H9 (cell line): Measurements from ENCODE around the gene PPCDC. TPM values are rescaled to one million over a fixed set of nuclear protein-coding genes. Genes with fewer than 3 reads are reported as not detected.

Experiments used
- DNase-seq: peaks from one replicate; pipeline ENCODE4 v3.0.0-alpha.2; 2017
- H2AFZ ChIP-seq: one replicate; pipeline ENCODE4 v1.6.1; 2013; ENCODE audit warnings: mild to moderate bottlenecking, low read length, control low read depth, moderate library complexity
- H2AK5ac ChIP-seq: 2 replicates; pipeline ENCODE4 v1.6.1; 2013; ENCODE audit warnings: low read length, control low read depth, mixed read lengths; ENCODE audit not compliant: insufficient read length
- H2BK120ac ChIP-seq: one replicate; pipeline ENCODE4 v1.6.1; 2013; ENCODE audit warnings: low read depth, mild to moderate bottlenecking, low read length, control low read depth, inconsistent platforms; ENCODE audit not compliant: poor library complexity, severe bottlenecking
- H2BK12ac ChIP-seq: 2 replicates; pipeline ENCODE4 v1.6.1; 2013; ENCODE audit warnings: low read length, control low read depth, mixed read lengths, low read depth; ENCODE audit not compliant: insufficient read length
- H2BK15ac ChIP-seq: 2 replicates; pipeline ENCODE4 v1.6.1; 2013; ENCODE audit warnings: low read depth, low read length, control low read depth
- H2BK20ac ChIP-seq: one replicate; pipeline ENCODE4 v1.6.1; 2013; ENCODE audit warnings: low read depth, mild to moderate bottlenecking, low read length, control low read depth, inconsistent platforms; ENCODE audit not compliant: poor library complexity, severe bottlenecking
- H2BK5ac ChIP-seq: 2 replicates; pipeline ENCODE4 v1.6.1; 2013; ENCODE audit warnings: low read length, control low read depth, mixed read lengths; ENCODE audit not compliant: insufficient read length
- H3K14ac ChIP-seq: 2 replicates; pipeline ENCODE4 v1.6.1; 2013; ENCODE audit warnings: low read length, control low read depth; ENCODE audit not compliant: insufficient read depth
- H3K18ac ChIP-seq: 2 replicates; pipeline ENCODE4 v1.6.1; 2013; ENCODE audit warnings: low read depth, mild to moderate bottlenecking, mixed read lengths, low read length, control low read depth; ENCODE audit not compliant: insufficient read length
- H3K23ac ChIP-seq: 2 replicates; pipeline ENCODE4 v1.6.1; 2013; ENCODE audit warnings: low read length, control low read depth, mixed read lengths, low read depth; ENCODE audit not compliant: insufficient read length
- H3K23me2 ChIP-seq: 2 replicates; pipeline ENCODE4 v1.6.1; 2013; ENCODE audit warnings: low read depth, mild to moderate bottlenecking, mixed read lengths, low read length, control low read depth; ENCODE audit not compliant: insufficient read length, poor library complexity, severe bottlenecking
- H3K27ac ChIP-seq: 2 replicates; pipeline ENCODE4 v1.5.1; 2013; ENCODE audit warnings: low read length, control low read depth, mixed read lengths, low read depth; ENCODE audit not compliant: insufficient read length
- H3K27me3 ChIP-seq: 2 replicates; pipeline ENCODE4 v1.6.1; 2013; ENCODE audit warnings: low read length, control low read depth, inconsistent platforms; ENCODE audit not compliant: insufficient read depth
- H3K4ac ChIP-seq: 2 replicates; pipeline ENCODE4 v1.6.1; 2013; ENCODE audit warnings: low read depth, mild to moderate bottlenecking, control low read depth, inconsistent platforms, low read length, moderate library complexity
- H3K4me1 ChIP-seq: 2 replicates; pipeline ENCODE4 v1.6.1; 2013; ENCODE audit warnings: low read length, control low read depth, inconsistent platforms; ENCODE audit not compliant: insufficient read depth
- H3K4me2 ChIP-seq: 2 replicates; pipeline ENCODE4 v1.6.1; 2013; ENCODE audit warnings: low read length, control low read depth, mixed read lengths; ENCODE audit not compliant: insufficient read length, insufficient read depth
- H3K56ac ChIP-seq: 2 replicates; pipeline ENCODE4 v1.6.1; 2013; ENCODE audit warnings: low read depth, mild to moderate bottlenecking, mixed read lengths, low read length, control low read depth; ENCODE audit not compliant: insufficient read length
- H3K79me1 ChIP-seq: 2 replicates; pipeline ENCODE4 v1.6.1; 2013; ENCODE audit warnings: low read depth, mild to moderate bottlenecking, moderate library complexity, low read length, control low read depth, inconsistent platforms; ENCODE audit not compliant: insufficient read depth, poor library complexity, severe bottlenecking
- H3K79me2 ChIP-seq: 2 replicates; pipeline ENCODE4 v1.6.1; 2013; ENCODE audit warnings: low read length, control low read depth, inconsistent platforms; ENCODE audit not compliant: insufficient read depth
- H3K9ac ChIP-seq: 2 replicates; pipeline ENCODE4 v1.6.1; 2013; ENCODE audit warnings: low read length, control low read depth, mixed read lengths; ENCODE audit not compliant: insufficient read length; ENCODE audit errors: extremely low read depth
- H3K9me3 ChIP-seq: one replicate; pipeline ENCODE4 v1.6.1; 2013; ENCODE audit warnings: low read depth, low read length, inconsistent platforms; ENCODE audit not compliant: control insufficient read depth
- H3T11ph ChIP-seq: one replicate; pipeline ENCODE4 v1.6.1; 2013; ENCODE audit warnings: mild to moderate bottlenecking, low read length, control low read depth, inconsistent platforms
- H4K20me1 ChIP-seq: one replicate; pipeline ENCODE4 v1.6.1; 2013; ENCODE audit not compliant: control insufficient read depth, insufficient read length, insufficient read depth
- H4K5ac ChIP-seq: 2 replicates; pipeline ENCODE4 v1.6.1; 2013; ENCODE audit warnings: low read depth, mild to moderate bottlenecking, mixed read lengths, low read length, control low read depth; ENCODE audit not compliant: insufficient read length
- H4K8ac ChIP-seq: replicated peaks from 2 replicates; pipeline ENCODE4 v1.6.1; 2013; ENCODE audit warnings: low read length, control low read depth, mixed read lengths, low read depth; ENCODE audit not compliant: insufficient read length
- H4K91ac ChIP-seq: 2 replicates; pipeline ENCODE4 v1.6.1; 2013; ENCODE audit warnings: low read depth, mild to moderate bottlenecking, moderate library complexity, mixed read lengths, low read length, control low read depth; ENCODE audit not compliant: insufficient read length
- H3K27ac Mint-ChIP-seq, 3 experiments: 2 replicates in 2 of 3; 3 replicates in 1 of 3; pipeline ENCODE4 v1.8.0; 2020 to 2021; ENCODE audit warnings: mixed read lengths in 3 of 3, mild to moderate bottlenecking in 1 of 3, moderate library complexity in 1 of 3
- H3K27me3 Mint-ChIP-seq: 2 replicates; pipeline ENCODE4 v1.8.0; 2021; ENCODE audit warnings: low read depth, mild to moderate bottlenecking, moderate library complexity, mixed read lengths
- H3K36me3 Mint-ChIP-seq, 3 experiments: 2 replicates in 2 of 3; 3 replicates in 1 of 3; pipeline ENCODE4 v1.8.0; 2020 to 2021; ENCODE audit warnings: low read depth in 3 of 3, mixed read lengths in 3 of 3; ENCODE audit not compliant: insufficient read depth in 1 of 3
- H3K4me1 Mint-ChIP-seq, 2 experiments: 2 replicates each; pipeline ENCODE4 v1.8.0; 2020; ENCODE audit warnings: mixed read lengths in 2 of 2
- H3K4me3 Mint-ChIP-seq, 2 experiments: 2 replicates in 1 of 2; 3 replicates in 1 of 2; pipeline ENCODE4 v1.8.0; 2020 to 2021; ENCODE audit warnings: mild to moderate bottlenecking in 2 of 2, mixed read lengths in 2 of 2, moderate library complexity in 1 of 2
- H3K9me3 Mint-ChIP-seq, 2 experiments: 2 replicates in 1 of 2; 3 replicates in 1 of 2; pipeline ENCODE4 v1.8.0; 2020; ENCODE audit warnings: mild to moderate bottlenecking in 2 of 2, mixed read lengths in 2 of 2, moderate library complexity in 1 of 2
- CTCF ChIP-seq: fragments of 200-600 bp; sonication (generic); conservative IDR thresholded peaks from 3 replicates; pipeline ENCODE4 v1.8.0; 2021; ENCODE audit warnings: antibody characterized with exemption, mild to moderate bottlenecking
- WGBS: extraction: QIAGEN DNeasy Blood & Tissue Kit; methylation state at CpG from one replicate; pipeline ENCODE4 v1.1.7; 2013; ENCODE audit warnings: missing lambda C conversion rate, low lambda C conversion rate, mixed read lengths; ENCODE audit not compliant: insufficient read length; ENCODE audit errors: extremely low coverage; 5-methylcytosine and 5-hydroxymethylcytosine counted together
- total RNA-seq: library from RNA; stranded (reverse); gene quantifications from 2 replicates; pipeline ENCODE4 v1.2.1, GENCODE V29; 2021

Gene PPCDC
- total RNA-seq, 1 experiment from 2014 or later: 17.6 TPM

DNA sequence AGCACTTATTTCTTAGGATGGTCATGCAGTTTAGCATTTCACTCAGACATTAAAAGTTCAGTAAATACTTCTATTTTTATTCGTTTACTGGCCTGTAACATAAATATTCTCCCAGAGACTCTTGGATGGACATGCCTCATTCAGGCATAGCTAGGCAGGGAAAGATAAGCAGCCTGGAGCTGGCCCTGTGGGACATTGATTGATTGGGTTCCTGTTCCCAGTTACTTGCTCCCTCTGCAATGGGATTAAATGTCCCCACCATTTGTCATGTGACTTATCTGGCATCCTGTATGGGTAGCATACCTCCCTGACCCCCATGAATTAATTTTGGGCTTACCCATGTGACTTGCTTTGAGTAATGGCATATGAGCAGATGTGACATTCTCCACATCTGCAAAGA is 30.8 kb upstream of the PPCDC start:
- H3K4me1 ChIP-seq: no peaks in the 10 kb centered on the region
- H3K27ac ChIP-seq: no peak overlapping the region
- H3K4me1 Mint-ChIP-seq: peaks cover 13 to 18% of the 10 kb centered on the region in 2 experiments
- H3K4me3 Mint-ChIP-seq: no peak overlapping the region
- H3K79me1 ChIP-seq: peaks cover 2% of the 10 kb centered on the region
- H2BK20ac ChIP-seq: no peak overlapping the region
- H3K23me2 ChIP-seq: peaks cover 8% of the 10 kb centered on the region
- peaks cover 4 to 5% (median 5%) of the 10 kb centered on the region in 3 experiments; a peak in 5 of 7 replicates for H3K36me3 Mint-ChIP-seq
- H2BK15ac ChIP-seq: no peak overlapping the region
- no peak overlapping the region for H3K23ac ChIP-seq
- no peak overlapping the region for H2BK12ac ChIP-seq
- H4K8ac ChIP-seq: no peak overlapping the region
- H3K18ac ChIP-seq: no peak overlapping the region
- peaks cover 39% of the 10 kb centered on the region for H3K27me3 Mint-ChIP-seq
- no peak overlapping the region for H4K5ac ChIP-seq
- WGBS: no CpG with 5 or more reads among the region's 1 CpG
- H2AK5ac ChIP-seq: no peak overlapping the region
- H4K20me1 ChIP-seq: no peaks in the 10 kb centered on the region
- no peak overlapping the region for H2AFZ ChIP-seq
- peaks cover 2 to 3% of the 10 kb centered on the region in 2 experiments; a peak in 3 of 5 replicates for H3K9me3 Mint-ChIP-seq
- no peak overlapping the region for H2BK120ac ChIP-seq
- H3K79me2 ChIP-seq: no peaks in the 10 kb centered on the region
- no peak overlapping the region for H2BK5ac ChIP-seq
- H3K27me3 ChIP-seq: no peaks in the 10 kb centered on the region
- H3K4me2 ChIP-seq: no peak overlapping the region
- H3K9ac ChIP-seq: no peak overlapping the region
- no peak overlapping the region for H3K56ac ChIP-seq
- no peak for DNase-seq
- H3K27ac Mint-ChIP-seq: no peak overlapping the region
- no peak overlapping the region for H3T11ph ChIP-seq
- no peak overlapping the region for H3K4ac ChIP-seq
- no peak for TF ChIP-seq CTCF
- no peaks in the 10 kb centered on the region for H3K9me3 ChIP-seq
- H4K91ac ChIP-seq: no peak overlapping the region
- no peak overlapping the region for H3K14ac ChIP-seq
